NCI-H69 (cell line): Measurements from ENCODE around the gene RAB11B.

ENCODE experiments used
- DNase-seq: peaks from one replicate; lab custom pipeline; 2025; lab: John Stamatoyannopoulos, UW

Gene RAB11B

DNA sequence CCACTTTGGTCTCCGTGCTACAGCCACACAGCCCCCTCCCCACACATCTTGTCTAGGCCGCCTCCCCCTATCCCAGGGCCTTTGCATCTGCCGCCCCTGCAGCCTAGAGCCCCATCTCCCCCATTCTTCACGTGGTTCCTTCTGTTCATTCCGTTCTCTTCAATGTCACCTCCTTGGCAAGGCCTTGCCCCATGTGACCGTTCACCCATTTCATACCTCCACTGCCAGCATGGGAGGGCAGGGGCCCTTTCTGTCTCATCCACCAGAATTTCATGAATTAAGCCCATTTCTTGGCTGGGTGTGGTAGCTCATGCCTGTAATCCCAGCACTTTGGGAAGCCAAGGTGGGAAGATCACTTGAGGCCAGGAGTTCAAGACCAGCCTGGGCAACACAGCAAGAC, 38.9 kb downstream of the RAB11B start:
- no peak for DNase-seq

DNA sequence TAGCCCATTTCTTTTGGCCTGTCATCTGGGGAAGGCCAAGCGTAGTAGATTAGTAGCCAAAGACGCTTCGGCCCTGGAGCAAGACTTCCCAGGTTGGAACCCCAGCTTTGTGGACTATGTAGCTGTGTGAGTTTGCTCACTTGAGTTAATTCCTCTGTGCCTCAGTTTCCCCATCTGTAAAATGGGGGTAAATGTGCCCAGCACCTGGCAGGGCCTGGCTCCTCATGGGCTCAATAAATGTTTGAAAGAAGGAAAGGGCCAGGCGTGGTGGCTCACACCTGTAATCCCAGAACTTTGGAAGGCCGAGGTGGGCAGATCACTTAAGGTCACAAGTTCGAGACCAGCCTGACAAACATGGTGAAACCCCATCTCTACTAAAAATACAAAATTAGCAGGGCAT, 39.7 kb downstream of the RAB11B start:
- DNase-seq, result no peak

DNA sequence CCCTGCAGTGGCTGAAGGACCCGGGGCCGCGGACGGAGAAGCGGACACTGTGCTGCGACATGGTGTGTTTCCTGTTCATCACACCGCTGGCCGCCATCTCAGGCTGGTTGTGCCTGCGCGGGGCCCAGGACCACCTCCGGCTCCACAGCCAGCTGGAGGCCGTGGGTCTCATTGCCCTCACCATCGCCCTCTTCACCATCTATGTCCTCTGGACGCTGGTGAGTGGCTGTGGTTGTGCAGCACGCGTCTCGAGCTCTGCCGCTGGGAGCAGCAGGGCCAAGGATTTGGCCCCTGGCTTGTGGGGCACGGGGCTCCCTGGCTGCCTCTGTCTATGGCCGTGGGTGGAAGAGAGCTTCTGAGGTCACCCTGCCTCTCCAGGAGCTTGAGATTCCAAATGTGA, 40.5 kb downstream of the RAB11B start:
- no peak for DNase-seq

DNA sequence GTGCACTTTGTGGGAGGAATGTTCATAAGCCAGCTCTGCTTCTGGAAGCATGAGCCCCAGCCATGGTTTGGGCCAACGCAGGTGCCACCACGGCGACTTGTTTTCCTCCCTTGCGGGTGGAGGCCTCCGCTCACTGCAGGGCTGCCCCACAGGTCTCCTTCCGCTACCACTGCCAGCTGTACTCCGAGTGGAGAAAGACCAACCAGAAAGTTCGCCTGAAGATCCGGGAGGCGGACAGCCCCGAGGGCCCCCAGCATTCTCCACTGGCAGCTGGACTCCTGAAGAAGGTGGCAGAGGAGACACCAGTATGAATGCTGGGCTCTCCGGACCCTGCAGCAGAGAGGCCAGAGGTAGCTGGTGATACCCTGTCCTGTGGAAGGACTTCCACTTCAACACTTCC, 48.1 kb downstream of the RAB11B start:
- no peak for DNase-seq

DNA sequence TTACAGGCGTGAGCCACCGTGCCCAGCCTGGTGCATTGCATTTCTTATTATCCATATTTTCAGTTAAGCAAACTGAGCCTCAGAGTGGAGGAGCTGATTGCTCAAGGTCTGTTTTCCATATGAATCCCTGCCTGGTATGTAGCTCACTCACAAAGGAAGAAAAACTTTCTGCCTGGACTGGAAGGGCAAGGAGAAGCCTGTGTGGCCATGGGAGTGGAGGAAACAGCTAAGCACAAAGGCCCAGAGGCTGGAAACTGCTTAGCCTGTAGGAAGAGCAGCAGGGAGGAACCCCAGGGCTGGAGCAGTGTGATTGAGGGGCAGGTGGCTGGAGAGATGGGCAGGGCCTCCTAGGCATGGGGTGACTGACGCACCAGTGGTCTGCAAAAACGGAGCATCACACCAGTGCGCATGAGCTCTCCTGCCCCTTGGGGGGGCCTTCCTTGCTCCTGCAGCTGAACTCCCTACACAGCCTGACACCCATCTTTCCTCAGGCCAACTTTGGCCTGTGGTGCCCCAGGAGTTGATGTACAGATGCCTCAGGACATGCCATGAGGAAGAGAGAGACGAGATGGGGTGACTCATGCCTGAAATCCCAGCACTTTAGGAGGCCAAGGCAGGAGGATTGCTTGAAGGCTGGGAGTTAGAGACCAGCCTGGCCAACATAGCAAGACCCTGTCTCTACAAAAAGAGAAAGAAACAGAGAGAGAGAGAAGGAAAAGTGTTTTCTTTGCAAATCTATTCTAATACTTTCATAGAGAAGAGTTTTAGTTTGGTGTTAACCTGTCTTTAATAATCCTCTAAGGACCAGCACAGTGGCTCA, 51.8 kb downstream of the RAB11B start:
- no peak for DNase-seq

DNA sequence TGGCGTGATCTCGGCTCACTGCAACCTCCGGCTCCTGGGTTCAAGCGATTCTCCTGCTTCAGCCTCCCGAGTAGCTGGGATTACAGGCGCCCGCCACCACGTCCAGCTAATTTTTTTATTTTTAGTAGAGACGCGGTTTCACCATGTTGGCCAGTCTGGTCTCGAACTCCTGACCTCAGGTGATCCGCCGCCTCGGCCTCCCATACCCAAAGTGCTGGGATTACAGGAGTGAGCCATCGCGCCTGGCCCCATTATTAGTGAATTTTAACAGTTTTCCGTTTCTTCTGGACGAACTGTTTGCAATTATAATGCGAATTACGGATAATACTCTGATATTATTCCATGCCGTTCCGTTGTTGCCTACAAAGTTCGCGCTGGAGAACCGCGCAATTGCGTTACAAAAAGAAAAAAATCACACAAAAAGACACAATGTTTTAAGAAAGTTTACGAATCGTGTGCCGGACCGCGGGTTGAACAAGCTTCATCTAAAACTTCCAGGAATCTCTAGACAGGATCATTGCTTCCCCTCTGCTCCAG, 54.0 kb downstream of the RAB11B start:
- peak; percentile 56 for DNase-seq

DNA sequence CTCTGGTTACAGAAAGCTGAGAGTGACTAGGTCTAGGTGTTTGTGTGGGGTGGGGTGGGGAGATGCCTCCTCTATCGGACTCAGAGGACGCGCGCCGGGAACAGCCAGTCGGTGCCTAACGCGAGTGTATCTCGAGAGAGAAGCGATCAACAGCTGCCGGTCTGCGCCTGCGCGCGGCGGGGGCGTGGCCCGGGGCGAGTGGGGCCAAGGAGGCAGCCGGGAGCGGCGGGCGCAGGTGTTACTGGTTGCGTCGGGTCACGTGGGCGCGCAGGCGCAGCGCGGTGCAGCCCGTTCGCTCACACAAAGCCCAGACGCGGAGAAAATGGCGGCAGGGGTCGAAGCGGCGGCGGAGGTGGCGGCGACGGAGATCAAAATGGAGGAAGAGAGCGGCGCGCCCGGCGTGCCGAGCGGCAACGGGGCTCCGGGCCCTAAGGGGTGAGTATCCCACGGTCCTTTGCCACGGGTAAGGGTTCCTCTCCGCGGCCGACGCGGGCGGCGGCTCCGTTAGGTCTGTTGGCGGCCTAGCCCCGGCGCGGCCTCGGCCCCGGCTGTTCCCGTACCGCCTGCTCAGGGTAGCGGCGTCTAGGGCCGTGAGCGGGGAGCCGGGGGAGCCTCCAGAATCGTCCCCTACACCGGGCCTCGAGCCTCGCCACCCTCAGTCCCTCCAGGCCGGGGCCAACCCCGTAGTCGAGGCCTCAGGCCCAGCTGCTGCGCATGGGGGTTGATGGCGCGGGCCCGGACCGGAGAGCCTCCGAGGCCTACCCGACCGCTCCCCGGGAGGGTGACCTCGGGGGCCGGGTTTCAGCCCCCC, 54.7 kb downstream of the RAB11B start, which contains the start of gene HNRNPM:
Gene HNRNPM (plus strand): TSS at position 299 of the 811 bp plus-strand sequence. CDS start 24 bp downstream, at position 323.
- DNase-seq, result peak; percentile 99

DNA sequence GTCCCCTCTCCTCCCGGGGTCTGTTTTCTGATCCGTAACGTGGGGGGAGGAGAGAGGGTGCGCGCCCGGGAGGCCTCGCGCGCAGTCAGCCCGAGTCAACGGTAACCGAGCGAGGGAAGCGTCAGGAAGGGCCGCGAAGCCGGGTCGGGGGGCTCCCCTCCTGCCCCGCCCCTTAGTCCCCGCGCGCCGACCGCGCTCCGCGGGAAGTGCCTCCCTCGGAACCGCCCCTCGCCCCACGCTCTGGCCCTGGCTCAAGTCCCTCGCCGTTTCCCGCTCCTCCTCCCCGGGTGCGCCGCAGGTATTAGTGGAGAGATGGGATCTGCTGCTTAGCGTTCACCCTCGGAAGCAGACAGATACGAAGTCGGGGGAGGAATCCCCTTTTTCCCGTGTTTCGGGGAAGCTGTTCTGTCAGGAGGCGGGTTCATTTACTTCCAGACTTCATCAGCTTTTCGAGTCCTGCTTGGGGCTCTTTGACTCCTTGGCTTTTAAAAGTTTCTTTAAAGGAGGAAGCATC, 55.4 kb downstream of the RAB11B start:
- peak; percentile 78 for DNase-seq

DNA sequence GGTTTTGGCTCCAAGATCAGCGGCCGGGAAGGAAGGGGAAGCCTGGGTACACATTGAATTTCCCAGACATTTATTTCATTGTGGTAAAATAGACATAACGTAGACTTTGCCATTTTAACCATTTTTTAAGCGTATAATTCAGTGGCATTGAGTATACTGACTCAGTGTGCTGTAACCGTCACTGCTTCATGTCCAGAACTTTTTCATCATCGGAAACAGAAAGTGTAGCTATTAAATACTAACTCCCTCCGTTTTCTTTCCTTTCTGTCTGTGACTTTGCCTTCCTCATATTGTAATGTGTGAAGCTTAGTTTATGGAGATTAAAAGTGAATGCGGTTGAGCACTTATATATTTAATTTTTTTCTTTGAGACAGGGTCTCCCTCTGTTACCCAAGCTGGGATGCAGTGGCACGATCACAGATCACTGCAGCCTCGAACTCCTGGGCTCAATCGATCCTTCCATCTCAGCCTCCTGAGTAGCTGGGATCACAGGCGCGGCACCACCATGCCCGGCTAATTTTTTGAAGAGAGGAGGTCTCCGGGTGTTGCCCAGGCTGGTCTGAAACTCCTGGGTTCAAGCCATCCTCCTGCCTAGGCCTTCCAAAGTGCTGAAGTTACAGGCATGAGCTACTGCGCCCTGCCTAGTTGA, 56.0 kb downstream of the RAB11B start:
- no peak for DNase-seq

DNA sequence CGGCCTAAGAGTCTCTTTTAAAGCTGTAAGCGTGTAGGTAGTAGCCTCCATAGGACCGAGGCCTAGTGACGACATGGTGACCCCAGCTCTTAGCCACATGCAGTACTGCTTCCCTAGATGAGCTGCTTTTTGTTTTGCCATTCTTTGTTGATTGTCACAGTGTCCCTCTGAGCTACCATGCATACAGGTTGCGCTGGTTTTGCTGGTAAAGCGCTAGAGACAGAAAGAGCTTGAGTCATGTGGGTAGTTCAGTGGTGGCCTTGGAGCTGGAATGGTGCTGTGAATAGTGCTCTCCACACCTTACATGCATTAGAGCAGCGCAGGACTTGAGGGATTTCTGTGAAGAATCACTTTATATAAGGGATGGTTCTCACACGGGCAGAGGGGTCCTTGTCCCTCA, 59.7 kb downstream of the RAB11B start:
- DNase-seq, result no peak

DNA sequence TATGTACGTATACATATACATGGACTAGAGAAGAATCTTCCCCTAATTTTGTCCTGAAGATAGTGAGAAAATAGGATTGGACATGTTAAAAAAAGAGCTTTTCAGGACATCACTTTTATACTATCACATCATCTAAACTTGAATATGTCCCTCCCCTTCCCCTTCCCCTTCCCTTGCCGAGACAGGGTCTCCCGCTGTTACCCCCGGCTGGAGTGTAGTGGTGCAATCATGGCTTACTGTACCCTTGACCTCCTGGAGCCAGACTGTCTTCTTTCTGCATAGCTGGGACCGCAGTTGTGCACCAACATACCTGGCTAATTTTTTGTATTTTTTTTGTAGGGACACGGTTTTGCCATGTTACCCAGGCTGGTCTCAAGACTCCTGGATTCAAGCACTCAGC, 61.2 kb downstream of the RAB11B start:
- no peak for DNase-seq

DNA sequence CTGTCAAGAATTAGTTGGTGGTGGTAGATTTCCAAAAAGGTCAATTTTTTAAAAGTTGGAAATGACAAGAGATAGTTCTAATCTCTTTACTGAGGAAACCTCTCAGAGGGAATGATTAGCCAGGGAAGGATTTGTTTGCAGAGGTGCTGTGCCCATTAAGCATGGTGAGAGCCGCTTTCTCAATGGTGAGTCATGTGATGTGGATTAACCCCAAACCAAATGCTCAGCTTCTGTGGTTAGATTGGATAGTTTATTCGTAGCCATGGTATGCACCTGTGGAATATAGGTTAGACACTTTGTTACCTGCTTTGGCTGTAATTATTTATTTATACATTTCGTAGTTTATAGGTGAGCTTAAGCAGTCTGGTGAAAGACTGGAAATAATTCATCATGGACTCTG, 61.7 kb downstream of the RAB11B start:
- DNase-seq, result peak; percentile 27

DNA sequence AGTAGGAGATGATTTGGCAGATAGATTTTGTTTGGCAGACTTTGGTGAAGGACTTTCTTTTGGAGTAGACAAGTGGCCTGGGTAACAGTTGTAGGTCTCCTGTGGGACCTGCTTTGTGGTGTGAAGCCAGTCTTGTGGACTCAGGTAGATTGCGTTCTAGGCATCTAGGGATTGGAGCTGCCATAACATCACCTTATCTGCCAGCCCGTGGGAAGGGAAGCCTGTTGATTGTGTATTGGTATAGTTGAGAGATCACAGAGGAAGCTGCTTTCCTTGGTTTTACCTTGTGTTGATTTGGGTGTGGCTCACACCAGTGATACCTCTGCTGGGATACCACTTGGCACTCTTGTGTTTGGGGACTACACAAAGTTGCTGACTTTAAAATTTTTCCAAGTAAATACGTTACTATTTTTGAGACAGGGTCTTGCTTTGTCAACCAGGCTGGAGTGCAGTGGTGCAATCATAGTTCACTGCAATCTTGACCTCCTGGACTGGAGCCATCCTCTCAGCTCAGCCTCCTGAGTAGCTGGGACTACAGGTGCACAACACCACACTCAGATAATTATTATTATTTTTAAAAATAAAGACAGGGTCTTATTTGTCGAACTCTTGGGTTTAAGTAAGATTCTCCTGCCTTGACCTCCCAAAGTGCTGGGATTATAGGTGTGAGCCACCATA, 62.4 kb downstream of the RAB11B start:
- DNase-seq, result no peak

DNA sequence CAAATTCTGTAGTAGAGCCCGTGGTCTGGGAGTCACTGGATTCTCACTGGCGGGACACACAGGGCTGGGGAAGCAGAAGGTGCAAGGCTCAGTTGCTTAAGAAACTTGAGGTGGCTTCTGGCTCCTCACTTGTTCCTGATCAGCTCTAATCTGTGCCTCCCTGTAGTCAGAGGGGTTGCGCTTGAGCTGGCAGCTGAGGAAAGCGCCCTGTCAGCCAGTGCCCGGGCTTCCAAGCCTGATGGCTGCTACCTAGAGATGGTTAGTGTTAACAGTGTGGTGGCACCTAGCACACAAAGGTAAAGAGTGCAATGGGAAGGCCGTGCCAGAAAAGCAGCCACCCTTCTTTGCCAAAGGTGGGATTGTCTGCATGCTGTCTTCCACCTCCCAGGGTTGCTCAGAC, 63.5 kb downstream of the RAB11B start:
- no peak for DNase-seq
